ENCODE results near the gene ZFAND5.

Gene ZFAND5

GRCh38 chr9:72333197-72333596 lies 31.8 kb downstream of the ZFAND5 start:
- CTCF ChIA-PET = no interaction called here
- no peaks in the 10 kb centered on the region for H3K4me1 ChIP-seq (ENCODE audit: control extremely low read depth in 1 of 4, control insufficient read depth in 4 of 4, insufficient read depth in 4 of 4, low read length in 3 of 4)
- no peak overlapping the region for H3K27ac ChIP-seq (ENCODE audit: insufficient read depth in 1 of 2, low read depth in 1 of 2, low read length in 2 of 2, poor library complexity in 1 of 2, severe bottlenecking in 2 of 2)
- no peaks in the 10 kb centered on the region for H3K27me3 ChIP-seq (replicated peaks in 2 of 5; ENCODE audit: control insufficient read depth in 4 of 5, insufficient read depth in 5 of 5, low read length in 4 of 5)
- no peak overlapping the region for H3K4me3 ChIP-seq (ENCODE audit: control insufficient read depth in 1 of 7, extremely low read depth in 1 of 7, insufficient read depth in 4 of 7, low read depth in 2 of 7, low read length in 6 of 7)
- no peak for DNase-seq
- POLR2A ChIA-PET = no interaction called here
- no peaks in the 10 kb centered on the region for H3K9me3 ChIP-seq (ENCODE audit: control extremely low read depth in 1 of 5, control insufficient read depth in 4 of 5, insufficient read depth in 2 of 5, low read depth in 1 of 5, low read length in 4 of 5)
- H3K36me3 ChIP-seq (ENCODE audit: control insufficient read depth in 4 of 4, insufficient read depth in 4 of 4, low read length in 3 of 4) = no peaks in the 10 kb centered on the region
- WGBS (ENCODE audit: insufficient coverage) = 100% methylated on average over 2 of the region's 3 CpGs

- WGBS (ENCODE audit: insufficient coverage) = 86% methylated on average over 4 of the region's 4 CpGs
- no peak overlapping the region for H3K27ac ChIP-seq (ENCODE audit: insufficient read depth in 1 of 2, low read depth in 1 of 2, low read length in 2 of 2, poor library complexity in 1 of 2, severe bottlenecking in 2 of 2)
- no peak overlapping the region for H3K4me3 ChIP-seq (ENCODE audit: control insufficient read depth in 1 of 7, extremely low read depth in 1 of 7, insufficient read depth in 4 of 7, low read depth in 2 of 7, low read length in 6 of 7)
- no peaks in the 10 kb centered on the region for H3K4me1 ChIP-seq (ENCODE audit: control extremely low read depth in 1 of 4, control insufficient read depth in 4 of 4, insufficient read depth in 4 of 4, low read length in 3 of 4)
- no peaks in the 10 kb centered on the region for H3K36me3 ChIP-seq (ENCODE audit: control insufficient read depth in 4 of 4, insufficient read depth in 4 of 4, low read length in 3 of 4)
- ChIA-PET CTCF (no interaction called here), POLR2A (no interaction called here)
- DNase-seq = no peak
- H3K9me3 ChIP-seq (ENCODE audit: control extremely low read depth in 1 of 5, control insufficient read depth in 4 of 5, insufficient read depth in 2 of 5, low read depth in 1 of 5, low read length in 4 of 5) = no peaks in the 10 kb centered on the region
- no peaks in the 10 kb centered on the region for H3K27me3 ChIP-seq (replicated peaks in 2 of 5; ENCODE audit: control insufficient read depth in 4 of 5, insufficient read depth in 5 of 5, low read length in 4 of 5)
Observed at GRCh38 chr9:72332351-72332750, 32.7 kb downstream of the ZFAND5 start.

GRCh38 chr9:72327631-72328030 lies 37.4 kb downstream of the ZFAND5 start:
- Histone ChIP-seq H3K4me1 (ENCODE audit: control extremely low read depth in 1 of 4, control insufficient read depth in 4 of 4, insufficient read depth in 4 of 4, low read length in 3 of 4) (no peaks in the 10 kb centered on the region), H3K4me3 (ENCODE audit: control insufficient read depth in 1 of 7, extremely low read depth in 1 of 7, insufficient read depth in 4 of 7, low read depth in 2 of 7, low read length in 6 of 7) (no peak overlapping the region), H3K27ac (ENCODE audit: insufficient read depth in 1 of 2, low read depth in 1 of 2, low read length in 2 of 2, poor library complexity in 1 of 2, severe bottlenecking in 2 of 2) (no peak overlapping the region), H3K9me3 (ENCODE audit: control extremely low read depth in 1 of 5, control insufficient read depth in 4 of 5, insufficient read depth in 2 of 5, low read depth in 1 of 5, low read length in 4 of 5) (no peaks in the 10 kb centered on the region), H3K36me3 (ENCODE audit: control insufficient read depth in 4 of 4, insufficient read depth in 4 of 4, low read length in 3 of 4) (no peaks in the 10 kb centered on the region), H3K27me3 (replicated peaks in 2 of 5; ENCODE audit: control insufficient read depth in 4 of 5, insufficient read depth in 5 of 5, low read length in 4 of 5) (no peaks in the 10 kb centered on the region)
- ChIA-PET POLR2A (no interaction called here), CTCF (no interaction called here)
- WGBS (ENCODE audit: insufficient coverage) = 91% methylated on average over 6 of the region's 10 CpGs
- DNase-seq = no peak

- no peak overlapping the region for H3K4me3 ChIP-seq (ENCODE audit: control insufficient read depth in 1 of 7, extremely low read depth in 1 of 7, insufficient read depth in 4 of 7, low read depth in 2 of 7, low read length in 6 of 7)
- CTCF ChIA-PET = no interaction called here
Observed at GRCh38 chr9:72326641-72327040, 38.4 kb downstream of the ZFAND5 start.

GRCh38 chr9:72324974-72325373 lies 40.0 kb downstream of the ZFAND5 start:
- WGBS (ENCODE audit: insufficient coverage) = 93% methylated on average over 3 of the region's 3 CpGs
- no peak overlapping the region for H3K27ac ChIP-seq (ENCODE audit: insufficient read depth in 1 of 2, low read depth in 1 of 2, low read length in 2 of 2, poor library complexity in 1 of 2, severe bottlenecking in 2 of 2)
- no peak overlapping the region for H3K4me3 ChIP-seq (ENCODE audit: control insufficient read depth in 1 of 7, extremely low read depth in 1 of 7, insufficient read depth in 4 of 7, low read depth in 2 of 7, low read length in 6 of 7)
- no peaks in the 10 kb centered on the region for H3K4me1 ChIP-seq (ENCODE audit: control extremely low read depth in 1 of 4, control insufficient read depth in 4 of 4, insufficient read depth in 4 of 4, low read length in 3 of 4)
- H3K9me3 ChIP-seq (ENCODE audit: control extremely low read depth in 1 of 5, control insufficient read depth in 4 of 5, insufficient read depth in 2 of 5, low read depth in 1 of 5, low read length in 4 of 5) = no peaks in the 10 kb centered on the region
- no peaks in the 10 kb centered on the region for H3K36me3 ChIP-seq (ENCODE audit: control insufficient read depth in 4 of 4, insufficient read depth in 4 of 4, low read length in 3 of 4)
- no peaks in the 10 kb centered on the region for H3K27me3 ChIP-seq (replicated peaks in 2 of 5; ENCODE audit: control insufficient read depth in 4 of 5, insufficient read depth in 5 of 5, low read length in 4 of 5)
- POLR2A ChIA-PET = no interaction called here
- no peak for DNase-seq
- CTCF ChIA-PET = no interaction called here

More at GRCh38 chr9:72326641-72327040, 38.4 kb downstream of the ZFAND5 start:
- no peak overlapping the region for H3K27ac ChIP-seq (ENCODE audit: insufficient read depth in 1 of 2, low read depth in 1 of 2, low read length in 2 of 2, poor library complexity in 1 of 2, severe bottlenecking in 2 of 2)
- DNase-seq = no peak
- no peaks in the 10 kb centered on the region for H3K27me3 ChIP-seq (replicated peaks in 2 of 5; ENCODE audit: control insufficient read depth in 4 of 5, insufficient read depth in 5 of 5, low read length in 4 of 5)
- H3K4me1 ChIP-seq (ENCODE audit: control extremely low read depth in 1 of 4, control insufficient read depth in 4 of 4, insufficient read depth in 4 of 4, low read length in 3 of 4) = no peaks in the 10 kb centered on the region
- no peaks in the 10 kb centered on the region for H3K9me3 ChIP-seq (ENCODE audit: control extremely low read depth in 1 of 5, control insufficient read depth in 4 of 5, insufficient read depth in 2 of 5, low read depth in 1 of 5, low read length in 4 of 5)
- no peaks in the 10 kb centered on the region for H3K36me3 ChIP-seq (ENCODE audit: control insufficient read depth in 4 of 4, insufficient read depth in 4 of 4, low read length in 3 of 4)
- POLR2A ChIA-PET = no interaction called here
- WGBS (ENCODE audit: insufficient coverage) = no CpG with 5 or more reads among the region's 2 CpGs

GRCh38 chr9:72322678-72323077 lies 42.3 kb downstream of the ZFAND5 start:
- CTCF ChIA-PET = no interaction called here
- WGBS (ENCODE audit: insufficient coverage) = 97% methylated on average over 3 of the region's 3 CpGs
- no peak for DNase-seq
- no peaks in the 10 kb centered on the region for H3K9me3 ChIP-seq (ENCODE audit: control extremely low read depth in 1 of 5, control insufficient read depth in 4 of 5, insufficient read depth in 2 of 5, low read depth in 1 of 5, low read length in 4 of 5)
- H3K4me3 ChIP-seq (ENCODE audit: control insufficient read depth in 1 of 7, extremely low read depth in 1 of 7, insufficient read depth in 4 of 7, low read depth in 2 of 7, low read length in 6 of 7) = no peak overlapping the region
- H3K27me3 ChIP-seq (replicated peaks in 2 of 5; ENCODE audit: control insufficient read depth in 4 of 5, insufficient read depth in 5 of 5, low read length in 4 of 5) = no peaks in the 10 kb centered on the region
- no peak overlapping the region for H3K27ac ChIP-seq (ENCODE audit: insufficient read depth in 1 of 2, low read depth in 1 of 2, low read length in 2 of 2, poor library complexity in 1 of 2, severe bottlenecking in 2 of 2)
- POLR2A ChIA-PET = no interaction called here
- no peaks in the 10 kb centered on the region for H3K36me3 ChIP-seq (ENCODE audit: control insufficient read depth in 4 of 4, insufficient read depth in 4 of 4, low read length in 3 of 4)
- H3K4me1 ChIP-seq (ENCODE audit: control extremely low read depth in 1 of 4, control insufficient read depth in 4 of 4, insufficient read depth in 4 of 4, low read length in 3 of 4) = no peaks in the 10 kb centered on the region

DNA sequence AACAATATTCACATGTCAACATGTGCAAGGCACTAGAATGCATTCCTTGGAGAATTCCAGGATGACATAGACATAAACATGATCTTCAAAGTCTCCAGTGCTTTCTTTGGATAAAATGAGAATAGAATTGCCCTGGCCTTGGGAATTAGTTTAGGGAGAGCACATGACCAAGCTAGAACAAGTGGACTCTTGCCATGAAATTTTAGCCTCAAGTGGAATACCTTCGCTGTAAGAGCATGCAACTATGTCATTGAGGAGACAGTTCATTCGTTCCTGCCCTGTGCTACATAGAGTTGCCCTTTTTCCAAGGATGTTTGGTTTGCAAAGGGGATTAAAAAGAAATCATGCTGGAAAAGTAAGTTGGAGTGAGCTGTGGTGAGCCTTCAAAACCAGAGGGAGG lies 42.7 kb downstream of the ZFAND5 start:
- H3K4me1 ChIP-seq (ENCODE audit: control extremely low read depth in 1 of 4, control insufficient read depth in 4 of 4, insufficient read depth in 4 of 4, low read length in 3 of 4) = no peaks in the 10 kb centered on the region
- no peak overlapping the region for H3K27ac ChIP-seq (ENCODE audit: insufficient read depth in 1 of 2, low read depth in 1 of 2, low read length in 2 of 2, poor library complexity in 1 of 2, severe bottlenecking in 2 of 2)
- no peaks in the 10 kb centered on the region for H3K9me3 ChIP-seq (ENCODE audit: control extremely low read depth in 1 of 5, control insufficient read depth in 4 of 5, insufficient read depth in 2 of 5, low read depth in 1 of 5, low read length in 4 of 5)
- WGBS (ENCODE audit: insufficient coverage) = 100% methylated on average over 2 of the region's 2 CpGs
- DNase-seq = no peak
- ChIA-PET POLR2A (no interaction called here), CTCF (no interaction called here)
- no peaks in the 10 kb centered on the region for H3K27me3 ChIP-seq (replicated peaks in 2 of 5; ENCODE audit: control insufficient read depth in 4 of 5, insufficient read depth in 5 of 5, low read length in 4 of 5)
- no peaks in the 10 kb centered on the region for H3K36me3 ChIP-seq (ENCODE audit: control insufficient read depth in 4 of 4, insufficient read depth in 4 of 4, low read length in 3 of 4)
- H3K4me3 ChIP-seq (ENCODE audit: control insufficient read depth in 1 of 7, extremely low read depth in 1 of 7, insufficient read depth in 4 of 7, low read depth in 2 of 7, low read length in 6 of 7) = no peak overlapping the region

All from common myeloid progenitor, CD34-positive (primary cell).